GM23338 (cell line): ENCODE measurements around the gene SUMF1. TPM values are rescaled to one million over a fixed set of nuclear protein-coding genes. Genes with fewer than 3 reads are reported as not detected.

ENCODE experiments used
- ATAC-seq: fragments of 200-7000 bp; cut with Tn5 transposase; 3 replicates; pipeline ENCODE4 v1.9.1; 2020
- DNase-seq: peaks from one replicate; pipeline ENCODE4 v3.0.0-alpha.2; 2015; ENCODE audit warnings: low spot score
- H2AFZ ChIP-seq: fragments of 200-600 bp; sonication (generic); 2 replicates; pipeline ENCODE4 v1.8.0; 2016; ENCODE audit warnings: antibody characterized with exemption, mild to moderate bottlenecking, moderate library complexity
- H3F3A ChIP-seq: fragments of 200-600 bp; sonication (generic); replicated peaks from 2 replicates; pipeline ENCODE4 v1.8.0; 2017; ENCODE audit warnings: antibody characterized with exemption, mixed run types, low read depth
- H3K27ac ChIP-seq: fragments of 200-600 bp; sonication (generic); 2 replicates; pipeline ENCODE4 v1.6.1; 2016; ENCODE audit warnings: low read depth
- H3K27me3 ChIP-seq: fragments of 200-600 bp; sonication (generic); 2 replicates; pipeline ENCODE4 v1.8.0; 2016; ENCODE audit warnings: mild to moderate bottlenecking, mixed run types, moderate library complexity; ENCODE audit not compliant: insufficient read depth
- H3K36me3 ChIP-seq: fragments of 200-600 bp; sonication (generic); 2 replicates; pipeline ENCODE4 v1.8.0; 2016; ENCODE audit warnings: mild to moderate bottlenecking; ENCODE audit not compliant: insufficient read depth
- H3K4me1 ChIP-seq: fragments of 200-600 bp; sonication (generic); 2 replicates; pipeline ENCODE4 v1.8.0; 2016; ENCODE audit warnings: mild to moderate bottlenecking, moderate library complexity; ENCODE audit not compliant: insufficient read depth
- H3K4me2 ChIP-seq: fragments of 200-600 bp; sonication (generic); 2 replicates; pipeline ENCODE4 v1.7.1; 2017; ENCODE audit warnings: mixed run types
- H3K4me3 ChIP-seq: fragments of 200-600 bp; sonication (generic); 2 replicates; pipeline ENCODE4 v1.6.1; 2016; ENCODE audit warnings: mixed run types
- H3K79me2 ChIP-seq: fragments of 200-600 bp; sonication (generic); replicated peaks from 2 replicates; pipeline ENCODE4 v1.8.0; 2017; ENCODE audit warnings: mild to moderate bottlenecking; ENCODE audit not compliant: insufficient read depth
- H3K9me2 ChIP-seq: fragments of 200-600 bp; sonication (generic); 2 replicates; pipeline ENCODE4 v1.8.0; 2017; ENCODE audit not compliant: insufficient read depth
- H4K20me1 ChIP-seq: fragments of 200-600 bp; sonication (generic); replicated peaks from 2 replicates; pipeline ENCODE4 v1.8.0; 2017; ENCODE audit warnings: mild to moderate bottlenecking; ENCODE audit not compliant: insufficient read depth
- H3K27ac Mint-ChIP-seq: 2 replicates; pipeline ENCODE4 v1.8.0; 2020; ENCODE audit warnings: inconsistent platforms, mild to moderate bottlenecking, moderate library complexity, mixed read lengths
- H3K27me3 Mint-ChIP-seq: 3 replicates; pipeline ENCODE4 v1.8.0; 2022; ENCODE audit warnings: low read depth, mild to moderate bottlenecking, moderate library complexity, mixed read lengths, inconsistent platforms; ENCODE audit not compliant: insufficient read depth, poor library complexity
- H3K36me3 Mint-ChIP-seq: 3 replicates; pipeline ENCODE4 v1.8.0; 2021; ENCODE audit warnings: low read depth, mild to moderate bottlenecking, inconsistent platforms, moderate library complexity, mixed read lengths
- H3K4me1 Mint-ChIP-seq: 3 replicates; pipeline ENCODE4 v1.8.0; 2020; ENCODE audit warnings: mild to moderate bottlenecking, inconsistent platforms, mixed read lengths
- H3K4me3 Mint-ChIP-seq: 3 replicates; pipeline ENCODE4 v1.8.0; 2021; ENCODE audit warnings: moderate library complexity, mild to moderate bottlenecking, inconsistent platforms, mixed read lengths
- H3K9me3 Mint-ChIP-seq: 3 replicates; pipeline ENCODE4 v1.8.0; 2020; ENCODE audit warnings: moderate library complexity, mild to moderate bottlenecking, inconsistent platforms, mixed read lengths
- CREB1 ChIP-seq: fragments of 250-450 bp; sonication (Bioruptor Pico); IDR thresholded peaks from 2 replicates; pipeline ENCODE4 v1.5.0; 2020; ENCODE audit warnings: low read depth, mild to moderate bottlenecking, moderate library complexity
- ETS1 ChIP-seq: IDR thresholded peaks from 2 replicates; pipeline ENCODE4 v1.6.1; 2016; ENCODE audit warnings: antibody characterized with exemption
- EZH2 ChIP-seq: fragments of 200-600 bp; sonication (generic); IDR thresholded peaks from one replicate; pipeline ENCODE4 v1.8.0; 2017; ENCODE audit warnings: antibody characterized with exemption, mild to moderate bottlenecking, low read depth; ENCODE audit not compliant: unreplicated experiment
- EZH2phosphoT487 ChIP-seq: fragments of 200-600 bp; sonication (generic); IDR thresholded peaks from one replicate; pipeline ENCODE4 v1.8.1; 2018; ENCODE audit warnings: antibody characterized with exemption; ENCODE audit not compliant: unreplicated experiment
- JUNB ChIP-seq: IDR thresholded peaks from one replicate; pipeline ENCODE4 v1.6.1; 2016; ENCODE audit warnings: antibody characterized with exemption; ENCODE audit not compliant: unreplicated experiment
- NANOG ChIP-seq: IDR thresholded peaks from 2 replicates; pipeline ENCODE4 v1.6.1; 2016; ENCODE audit warnings: antibody characterized with exemption, borderline replicate concordance
- POLR2AphosphoS5 ChIP-seq: IDR thresholded peaks from 2 replicates; pipeline ENCODE4 v1.6.1; 2016; ENCODE audit warnings: antibody characterized with exemption, low read depth
- STAT1 ChIP-seq: IDR thresholded peaks from one replicate; pipeline ENCODE4 v1.6.1; 2016; ENCODE audit warnings: antibody characterized with exemption; ENCODE audit not compliant: unreplicated experiment
- ZNF114 ChIP-seq: fragments of 250-450 bp; sonication (Bioruptor Pico); IDR thresholded peaks from 2 replicates; pipeline ENCODE4 v1.5.0; 2020; ENCODE audit warnings: mild to moderate bottlenecking, moderate library complexity
- ZNF331 ChIP-seq: fragments of 250-450 bp; sonication (Bioruptor Pico); IDR thresholded peaks from 2 replicates; pipeline ENCODE4 v1.5.0; 2020; ENCODE audit warnings: low read depth, mild to moderate bottlenecking, moderate library complexity
- polyA plus RNA-seq: library from polyadenylated mRNA; unstranded; fragments of >200 nt; fragmentation: Nextera tagmentation; extraction: Ambion mirVana; gene quantifications from 2 replicates; pipeline ENCODE4 v1.2.1, GENCODE V29; 2016
- total RNA-seq: library from RNA; depleted of rRNA; stranded (reverse); fragments of >200 nt; shearing (Covaris generic); gene quantifications from 2 replicates; pipeline ENCODE4 v1.2.3, GENCODE V29; 2014
- TF ChIP-seq, protein P1 (sequence below), 2 experiments: fragments of 200-600 bp in 1 of 2; sonication (generic) in 1 of 2; conservative IDR thresholded peaks; 2 replicates each; pipeline versions ENCODE4 v1.5.1 to v1.6.1; 2016 to 2017; ENCODE audit warnings: antibody characterized with exemption in 2 of 2, low read depth in 2 of 2, mild to moderate bottlenecking in 2 of 2, moderate library complexity in 1 of 2
- TF ChIP-seq, protein P2 (sequence below): fragments of 250-450 bp; sonication (Bioruptor Pico); IDR thresholded peaks from 2 replicates; pipeline ENCODE4 v1.5.0; 2020; ENCODE audit warnings: mild to moderate bottlenecking, moderate library complexity
- TF ChIP-seq, protein P3 (sequence below): IDR thresholded peaks from one replicate; pipeline ENCODE4 v1.6.1; 2018; ENCODE audit warnings: antibody characterized with exemption; ENCODE audit not compliant: unreplicated experiment

The SUMF1 gene
- total and polyA plus RNA-seq, 2 experiments from 2014 or later = 6.9 to 20.3 TPM

- H3K9me3 Mint-ChIP-seq = peaks cover 14% of the 10 kb centered on the region
- Histone ChIP-seq H3K27ac (no peak overlapping the region), H3F3A (no peaks in the 10 kb centered on the region), H3K27me3 (no peaks in the 10 kb centered on the region), H3K79me2 (no peaks in the 10 kb centered on the region), H3K36me3 (0 out of 2 replicates have a peak, but pooled peaks cover 2% of the 10 kb centered on the region), H3K4me1 (peaks cover 7% of the 10 kb centered on the region; the same call in 1 of the 2 replicates), H4K20me1 (no peaks in the 10 kb centered on the region), H2AFZ (no peak overlapping the region), H3K4me2 (no peak overlapping the region), H3K4me3 (no peak overlapping the region), H3K9me2 (no peaks in the 10 kb centered on the region)
- H3K27me3 Mint-ChIP-seq = peaks cover 1% of the 10 kb centered on the region
- peaks cover 19% of the 10 kb centered on the region for H3K36me3 Mint-ChIP-seq
- H3K4me1 Mint-ChIP-seq = peaks cover 6% of the 10 kb centered on the region; the same call in 2 of the 3 replicates
- H3K27ac Mint-ChIP-seq = no peak overlapping the region
- H3K4me3 Mint-ChIP-seq = no peak overlapping the region
- TF ChIP-seq, protein P1, sequence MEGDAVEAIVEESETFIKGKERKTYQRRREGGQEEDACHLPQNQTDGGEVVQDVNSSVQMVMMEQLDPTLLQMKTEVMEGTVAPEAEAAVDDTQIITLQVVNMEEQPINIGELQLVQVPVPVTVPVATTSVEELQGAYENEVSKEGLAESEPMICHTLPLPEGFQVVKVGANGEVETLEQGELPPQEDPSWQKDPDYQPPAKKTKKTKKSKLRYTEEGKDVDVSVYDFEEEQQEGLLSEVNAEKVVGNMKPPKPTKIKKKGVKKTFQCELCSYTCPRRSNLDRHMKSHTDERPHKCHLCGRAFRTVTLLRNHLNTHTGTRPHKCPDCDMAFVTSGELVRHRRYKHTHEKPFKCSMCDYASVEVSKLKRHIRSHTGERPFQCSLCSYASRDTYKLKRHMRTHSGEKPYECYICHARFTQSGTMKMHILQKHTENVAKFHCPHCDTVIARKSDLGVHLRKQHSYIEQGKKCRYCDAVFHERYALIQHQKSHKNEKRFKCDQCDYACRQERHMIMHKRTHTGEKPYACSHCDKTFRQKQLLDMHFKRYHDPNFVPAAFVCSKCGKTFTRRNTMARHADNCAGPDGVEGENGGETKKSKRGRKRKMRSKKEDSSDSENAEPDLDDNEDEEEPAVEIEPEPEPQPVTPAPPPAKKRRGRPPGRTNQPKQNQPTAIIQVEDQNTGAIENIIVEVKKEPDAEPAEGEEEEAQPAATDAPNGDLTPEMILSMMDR (conservative IDR thresholded peaks at IDR 0.05; ENCODE audit: low read depth in 2 of 2) = no peak
- TF ChIP-seq EZH2phosphoT487 (no peak), STAT1 (no peak), JUNB (no peak), ETS1 (no peak), POLR2AphosphoS5 (no peak), NANOG (no peak), ZNF331 (CRISPR knock-in tag) (no peak), EZH2 (no peak), CREB1 (CRISPR knock-in tag) (no peak), ZNF114 (CRISPR knock-in tag) (no peak)
- TF ChIP-seq, protein P2, sequence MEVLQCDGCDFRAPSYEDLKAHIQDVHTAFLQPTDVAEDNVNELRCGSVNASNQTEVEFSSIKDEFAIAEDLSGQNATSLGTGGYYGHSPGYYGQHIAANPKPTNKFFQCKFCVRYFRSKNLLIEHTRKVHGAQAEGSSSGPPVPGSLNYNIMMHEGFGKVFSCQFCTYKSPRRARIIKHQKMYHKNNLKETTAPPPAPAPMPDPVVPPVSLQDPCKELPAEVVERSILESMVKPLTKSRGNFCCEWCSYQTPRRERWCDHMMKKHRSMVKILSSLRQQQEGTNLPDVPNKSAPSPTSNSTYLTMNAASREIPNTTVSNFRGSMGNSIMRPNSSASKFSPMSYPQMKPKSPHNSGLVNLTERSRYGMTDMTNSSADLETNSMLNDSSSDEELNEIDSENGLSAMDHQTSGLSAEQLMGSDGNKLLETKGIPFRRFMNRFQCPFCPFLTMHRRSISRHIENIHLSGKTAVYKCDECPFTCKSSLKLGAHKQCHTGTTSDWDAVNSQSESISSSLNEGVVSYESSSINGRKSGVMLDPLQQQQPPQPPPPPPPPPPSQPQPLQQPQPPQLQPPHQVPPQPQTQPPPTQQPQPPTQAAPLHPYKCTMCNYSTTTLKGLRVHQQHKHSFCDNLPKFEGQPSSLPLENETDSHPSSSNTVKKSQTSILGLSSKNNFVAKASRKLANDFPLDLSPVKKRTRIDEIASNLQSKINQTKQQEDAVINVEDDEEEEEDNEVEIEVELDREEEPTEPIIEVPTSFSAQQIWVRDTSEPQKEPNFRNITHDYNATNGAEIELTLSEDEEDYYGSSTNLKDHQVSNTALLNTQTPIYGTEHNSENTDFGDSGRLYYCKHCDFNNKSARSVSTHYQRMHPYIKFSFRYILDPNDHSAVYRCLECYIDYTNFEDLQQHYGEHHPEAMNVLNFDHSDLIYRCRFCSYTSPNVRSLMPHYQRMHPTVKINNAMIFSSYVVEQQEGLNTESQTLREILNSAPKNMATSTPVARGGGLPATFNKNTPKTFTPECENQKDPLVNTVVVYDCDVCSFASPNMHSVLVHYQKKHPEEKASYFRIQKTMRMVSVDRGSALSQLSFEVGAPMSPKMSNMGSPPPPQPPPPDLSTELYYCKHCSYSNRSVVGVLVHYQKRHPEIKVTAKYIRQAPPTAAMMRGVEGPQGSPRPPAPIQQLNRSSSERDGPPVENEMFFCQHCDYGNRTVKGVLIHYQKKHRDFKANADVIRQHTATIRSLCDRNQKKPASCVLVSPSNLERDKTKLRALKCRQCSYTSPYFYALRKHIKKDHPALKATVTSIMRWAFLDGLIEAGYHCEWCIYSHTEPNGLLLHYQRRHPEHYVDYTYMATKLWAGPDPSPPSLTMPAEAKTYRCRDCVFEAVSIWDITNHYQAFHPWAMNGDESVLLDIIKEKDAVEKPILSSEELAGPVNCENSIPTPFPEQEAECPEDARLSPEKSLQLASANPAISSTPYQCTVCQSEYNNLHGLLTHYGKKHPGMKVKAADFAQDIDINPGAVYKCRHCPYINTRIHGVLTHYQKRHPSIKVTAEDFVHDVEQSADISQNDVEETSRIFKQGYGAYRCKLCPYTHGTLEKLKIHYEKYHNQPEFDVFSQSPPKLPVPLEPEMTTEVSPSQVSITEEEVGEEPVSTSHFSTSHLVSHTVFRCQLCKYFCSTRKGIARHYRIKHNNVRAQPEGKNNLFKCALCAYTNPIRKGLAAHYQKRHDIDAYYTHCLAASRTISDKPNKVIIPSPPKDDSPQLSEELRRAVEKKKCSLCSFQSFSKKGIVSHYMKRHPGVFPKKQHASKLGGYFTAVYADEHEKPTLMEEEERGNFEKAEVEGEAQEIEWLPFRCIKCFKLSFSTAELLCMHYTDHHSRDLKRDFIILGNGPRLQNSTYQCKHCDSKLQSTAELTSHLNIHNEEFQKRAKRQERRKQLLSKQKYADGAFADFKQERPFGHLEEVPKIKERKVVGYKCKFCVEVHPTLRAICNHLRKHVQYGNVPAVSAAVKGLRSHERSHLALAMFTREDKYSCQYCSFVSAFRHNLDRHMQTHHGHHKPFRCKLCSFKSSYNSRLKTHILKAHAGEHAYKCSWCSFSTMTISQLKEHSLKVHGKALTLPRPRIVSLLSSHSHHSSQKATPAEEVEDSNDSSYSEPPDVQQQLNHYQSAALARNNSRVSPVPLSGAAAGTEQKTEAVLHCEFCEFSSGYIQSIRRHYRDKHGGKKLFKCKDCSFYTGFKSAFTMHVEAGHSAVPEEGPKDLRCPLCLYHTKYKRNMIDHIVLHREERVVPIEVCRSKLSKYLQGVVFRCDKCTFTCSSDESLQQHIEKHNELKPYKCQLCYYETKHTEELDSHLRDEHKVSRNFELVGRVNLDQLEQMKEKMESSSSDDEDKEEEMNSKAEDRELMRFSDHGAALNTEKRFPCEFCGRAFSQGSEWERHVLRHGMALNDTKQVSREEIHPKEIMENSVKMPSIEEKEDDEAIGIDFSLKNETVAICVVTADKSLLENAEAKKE (CRISPR knock-in tag) = no peak
- TF ChIP-seq, protein P3, sequence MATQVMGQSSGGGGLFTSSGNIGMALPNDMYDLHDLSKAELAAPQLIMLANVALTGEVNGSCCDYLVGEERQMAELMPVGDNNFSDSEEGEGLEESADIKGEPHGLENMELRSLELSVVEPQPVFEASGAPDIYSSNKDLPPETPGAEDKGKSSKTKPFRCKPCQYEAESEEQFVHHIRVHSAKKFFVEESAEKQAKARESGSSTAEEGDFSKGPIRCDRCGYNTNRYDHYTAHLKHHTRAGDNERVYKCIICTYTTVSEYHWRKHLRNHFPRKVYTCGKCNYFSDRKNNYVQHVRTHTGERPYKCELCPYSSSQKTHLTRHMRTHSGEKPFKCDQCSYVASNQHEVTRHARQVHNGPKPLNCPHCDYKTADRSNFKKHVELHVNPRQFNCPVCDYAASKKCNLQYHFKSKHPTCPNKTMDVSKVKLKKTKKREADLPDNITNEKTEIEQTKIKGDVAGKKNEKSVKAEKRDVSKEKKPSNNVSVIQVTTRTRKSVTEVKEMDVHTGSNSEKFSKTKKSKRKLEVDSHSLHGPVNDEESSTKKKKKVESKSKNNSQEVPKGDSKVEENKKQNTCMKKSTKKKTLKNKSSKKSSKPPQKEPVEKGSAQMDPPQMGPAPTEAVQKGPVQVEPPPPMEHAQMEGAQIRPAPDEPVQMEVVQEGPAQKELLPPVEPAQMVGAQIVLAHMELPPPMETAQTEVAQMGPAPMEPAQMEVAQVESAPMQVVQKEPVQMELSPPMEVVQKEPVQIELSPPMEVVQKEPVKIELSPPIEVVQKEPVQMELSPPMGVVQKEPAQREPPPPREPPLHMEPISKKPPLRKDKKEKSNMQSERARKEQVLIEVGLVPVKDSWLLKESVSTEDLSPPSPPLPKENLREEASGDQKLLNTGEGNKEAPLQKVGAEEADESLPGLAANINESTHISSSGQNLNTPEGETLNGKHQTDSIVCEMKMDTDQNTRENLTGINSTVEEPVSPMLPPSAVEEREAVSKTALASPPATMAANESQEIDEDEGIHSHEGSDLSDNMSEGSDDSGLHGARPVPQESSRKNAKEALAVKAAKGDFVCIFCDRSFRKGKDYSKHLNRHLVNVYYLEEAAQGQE = no peak
- DNase-seq = no peak
- no peak for ATAC-seq
Observed at GRCh38 chr3:4321732-4322131, 145.3 kb downstream of the SUMF1 start.
